Mesothelial cell of epicardium (in vitro differentiated cells): ENCODE measurements around the gene TMEM108. TPM values are rescaled to one million over a fixed set of nuclear protein-coding genes. Genes with fewer than 3 reads are reported as not detected.

Source experiments
- DNase-seq, 2 experiments: peaks; one replicate each; pipeline ENCODE4 v3.0.0; 2021; ENCODE audit warnings: low spot score in 2 of 2; ENCODE audit not compliant: unreplicated experiment in 2 of 2
- H3K27ac Mint-ChIP-seq: 2 replicates; pipeline ENCODE4 v1.8.0; 2021; ENCODE audit warnings: mixed read lengths
- H3K27me3 Mint-ChIP-seq: 2 replicates; pipeline ENCODE4 v1.8.0; 2021; ENCODE audit warnings: low read depth, mixed read lengths
- H3K36me3 Mint-ChIP-seq: 2 replicates; pipeline ENCODE4 v1.8.0; 2021; ENCODE audit warnings: mixed read lengths
- H3K4me1 Mint-ChIP-seq: 2 replicates; pipeline ENCODE4 v1.8.0; 2021; ENCODE audit warnings: mixed read lengths
- H3K4me3 Mint-ChIP-seq: 2 replicates; pipeline ENCODE4 v1.8.0; 2021; ENCODE audit warnings: mild to moderate bottlenecking, moderate library complexity, mixed read lengths
- H3K9me3 Mint-ChIP-seq: 2 replicates; pipeline ENCODE4 v1.8.0; 2021; ENCODE audit warnings: mixed read lengths
- total RNA-seq: library from RNA; stranded (reverse); gene quantifications from 3 replicates; pipeline ENCODE4 v1.2.1, GENCODE V29; 2021
- TF ChIP-seq, protein P1 (sequence below): fragments of 200-600 bp; sonication (generic); IDR thresholded peaks from one replicate; pipeline ENCODE4 v1.5.0; 2021; ENCODE audit warnings: antibody characterized with exemption; ENCODE audit not compliant: unreplicated experiment

The TMEM108 gene
- total RNA-seq, 1 donor from 2014 or later = 17.3 TPM

- H3K27me3 Mint-ChIP-seq = no peaks in the 10 kb centered on the region
- H3K4me1 Mint-ChIP-seq = peaks cover 9% of the 10 kb centered on the region
- no peak for DNase-seq
- TF ChIP-seq, protein P1, sequence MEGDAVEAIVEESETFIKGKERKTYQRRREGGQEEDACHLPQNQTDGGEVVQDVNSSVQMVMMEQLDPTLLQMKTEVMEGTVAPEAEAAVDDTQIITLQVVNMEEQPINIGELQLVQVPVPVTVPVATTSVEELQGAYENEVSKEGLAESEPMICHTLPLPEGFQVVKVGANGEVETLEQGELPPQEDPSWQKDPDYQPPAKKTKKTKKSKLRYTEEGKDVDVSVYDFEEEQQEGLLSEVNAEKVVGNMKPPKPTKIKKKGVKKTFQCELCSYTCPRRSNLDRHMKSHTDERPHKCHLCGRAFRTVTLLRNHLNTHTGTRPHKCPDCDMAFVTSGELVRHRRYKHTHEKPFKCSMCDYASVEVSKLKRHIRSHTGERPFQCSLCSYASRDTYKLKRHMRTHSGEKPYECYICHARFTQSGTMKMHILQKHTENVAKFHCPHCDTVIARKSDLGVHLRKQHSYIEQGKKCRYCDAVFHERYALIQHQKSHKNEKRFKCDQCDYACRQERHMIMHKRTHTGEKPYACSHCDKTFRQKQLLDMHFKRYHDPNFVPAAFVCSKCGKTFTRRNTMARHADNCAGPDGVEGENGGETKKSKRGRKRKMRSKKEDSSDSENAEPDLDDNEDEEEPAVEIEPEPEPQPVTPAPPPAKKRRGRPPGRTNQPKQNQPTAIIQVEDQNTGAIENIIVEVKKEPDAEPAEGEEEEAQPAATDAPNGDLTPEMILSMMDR = no peak
- no peaks in the 10 kb centered on the region for H3K36me3 Mint-ChIP-seq
- peaks cover under 1% of the 10 kb centered on the region for H3K9me3 Mint-ChIP-seq
- peak overlapping the region; percentile 63 for H3K27ac Mint-ChIP-seq
- no peak overlapping the region for H3K4me3 Mint-ChIP-seq
Measured at GRCh38 chr3:133211449-133211848, 173.3 kb downstream of the TMEM108 start.

- Mint-ChIP-seq H3K27ac (no peak overlapping the region), H3K4me1 (peaks cover 9% of the 10 kb centered on the region), H3K4me3 (no peak overlapping the region), H3K36me3 (no peaks in the 10 kb centered on the region), H3K9me3 (peaks cover 5% of the 10 kb centered on the region), H3K27me3 (no peaks in the 10 kb centered on the region)
- no peak for DNase-seq
- TF ChIP-seq, protein P1 = no peak
Measured at GRCh38 chr3:133211856-133212255, 173.7 kb downstream of the TMEM108 start.

- H3K27ac Mint-ChIP-seq = no peak overlapping the region
- H3K36me3 Mint-ChIP-seq = no peaks in the 10 kb centered on the region
- TF ChIP-seq, protein P1 = no peak
- no peak overlapping the region for H3K4me3 Mint-ChIP-seq
- peak; percentile 25 to 43 for DNase-seq
- H3K9me3 Mint-ChIP-seq = peaks cover 21% of the 10 kb centered on the region
- H3K4me1 Mint-ChIP-seq = peaks cover 9% of the 10 kb centered on the region
- no peaks in the 10 kb centered on the region for H3K27me3 Mint-ChIP-seq
Measured at GRCh38 chr3:133213937-133214336, 175.7 kb downstream of the TMEM108 start.

GRCh38 chr3:133227813-133228212 is 189.6 kb downstream of the TMEM108 start:
- Mint-ChIP-seq H3K27me3 (no peaks in the 10 kb centered on the region), H3K4me1 (peaks cover 3% of the 10 kb centered on the region), H3K4me3 (no peak overlapping the region), H3K9me3 (peaks cover 16% of the 10 kb centered on the region), H3K27ac (no peak overlapping the region), H3K36me3 (peaks cover 3% of the 10 kb centered on the region)
- TF ChIP-seq, protein P1 = no peak
- DNase-seq = no peak

GRCh38 chr3:133230195-133230594 is 192.0 kb downstream of the TMEM108 start:
- Mint-ChIP-seq H3K27ac (no peak overlapping the region), H3K36me3 (peaks cover 3% of the 10 kb centered on the region), H3K9me3 (peaks cover 5% of the 10 kb centered on the region), H3K4me3 (no peak overlapping the region), H3K4me1 (peaks cover 3% of the 10 kb centered on the region), H3K27me3 (no peaks in the 10 kb centered on the region)
- DNase-seq = no peak
- TF ChIP-seq, protein P1 = no peak

DNA sequence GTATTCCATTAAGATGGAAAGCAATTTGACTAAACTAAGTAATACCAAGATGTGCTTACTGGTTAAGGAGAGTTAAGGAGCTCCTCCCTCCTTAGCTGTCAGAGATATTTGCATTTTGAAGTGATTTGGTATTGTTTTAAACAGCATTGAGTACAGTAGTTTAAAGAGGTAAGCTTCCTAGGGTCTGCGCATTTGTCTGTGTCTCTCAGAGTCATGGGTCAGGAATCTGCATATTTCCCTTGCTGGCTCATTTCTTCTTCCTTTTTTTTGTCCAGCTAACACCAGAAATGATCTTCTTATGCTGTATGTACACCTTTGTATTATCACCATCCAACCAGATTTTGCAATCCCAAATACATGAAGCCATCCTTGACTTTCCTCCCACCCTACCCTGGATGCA is 198.7 kb downstream of the TMEM108 start:
- Mint-ChIP-seq H3K4me3 (no peak overlapping the region), H3K4me1 (peaks cover 10% of the 10 kb centered on the region), H3K27ac (no peak overlapping the region), H3K9me3 (peaks cover 6% of the 10 kb centered on the region), H3K27me3 (peaks cover 1% of the 10 kb centered on the region), H3K36me3 (peaks cover 2% of the 10 kb centered on the region)
- DNase-seq = no peak
- TF ChIP-seq, protein P1 = no peak
